ENCODE results near the gene KDM6A. TPM values are rescaled to one million over a fixed set of nuclear protein-coding genes. Genes with fewer than 3 reads are reported as not detected.

The KDM6A gene
- total and polyA plus RNA-seq, 2 donors (not counting 1 experiment from before 2014, with no cell fraction given) = 33.3 to 57.0 TPM

- H3K4me3 ChIP-seq (ENCODE audit: control extremely low read depth in 1 of 5, extremely low read depth in 1 of 5, insufficient read depth in 1 of 5, low read depth in 2 of 5, low read length in 4 of 5) = no peak overlapping the region
- H4K20me1 ChIP-seq (ENCODE audit: control insufficient read depth, insufficient read depth, low read length, poor library complexity, severe bottlenecking) = peaks cover 54% of the 10 kb centered on the region
- H2AFZ ChIP-seq (ENCODE audit: insufficient read depth, low read depth, low read length, poor library complexity, severe bottlenecking) = no peak overlapping the region
- intact Hi-C loops (cut with micrococcal nuclease) = no loop called here
- ATAC-seq (ENCODE audit: low read depth) = no peak
- H3K9ac ChIP-seq (ENCODE audit: low read length) = no peak overlapping the region
- H3K79me2 ChIP-seq (ENCODE audit: control insufficient read depth, insufficient read depth, low read length) = peaks cover 98% of the 10 kb centered on the region
- no peaks in the 10 kb centered on the region for H3K27me3 ChIP-seq (replicated peaks in 1 of 4; ENCODE audit: control extremely low read depth in 1 of 4, control insufficient read depth in 3 of 4, insufficient read depth in 4 of 4, low read length in 3 of 4)
- no peak for DNase-seq
- Mint-ChIP-seq H3K27ac (no peak overlapping the region), H3K9me3 (ENCODE audit: insufficient read depth) (no peaks in the 10 kb centered on the region), H3K27me3 (no peaks in the 10 kb centered on the region), H3K4me3 (no peak overlapping the region), H3K4me1 (peaks cover 56% of the 10 kb centered on the region)
- ChIA-PET POLR2A (no interaction called here), CTCF (no interaction called here)
- peaks cover 9 to 50% of the 10 kb centered on the region in 2 donors for H3K4me1 ChIP-seq (ENCODE audit: control insufficient read depth in 2 of 2, insufficient read depth in 2 of 2, low read length in 2 of 2)
- H3K9me3 ChIP-seq (ENCODE audit: control extremely low read depth in 1 of 3, control insufficient read depth in 2 of 3, insufficient read depth in 1 of 3, low read length in 2 of 3) = no peaks in the 10 kb centered on the region
- H3K27ac ChIP-seq (ENCODE audit: low read length in 2 of 2) = no peak overlapping the region
- no CpG with 5 or more reads among the region's 1 CpG for WGBS (ENCODE audit: insufficient coverage)
- no peak overlapping the region for H3K4me2 ChIP-seq (replicated peaks; ENCODE audit: low read depth, low read length, poor library complexity, severe bottlenecking)
- no peaks in the 10 kb centered on the region for H3K36me3 ChIP-seq (replicated peaks in 1 of 2; ENCODE audit: control extremely low read depth in 1 of 2, control insufficient read depth in 1 of 2, extremely low read depth in 1 of 2, insufficient read depth in 2 of 2, low read length in 1 of 2)
- TF ChIP-seq CTCF (IDR thresholded peaks at IDR 0.05) (no peak), EZH2 (IDR thresholded peaks at IDR 0.05; ENCODE audit: borderline replicate concordance, insufficient read depth, low read depth, low read length, poor library complexity, severe bottlenecking) (no peak)
These were observed 45.7 kb downstream of the KDM6A start for GRCh38 chrX:44918722-44919121.

- no peaks in the 10 kb centered on the region for H3K9me3 Mint-ChIP-seq (ENCODE audit: insufficient read depth)
- no peaks in the 10 kb centered on the region for H3K27me3 Mint-ChIP-seq
- no peak for DNase-seq
- POLR2A ChIA-PET = no interaction called here
- no peak for TF ChIP-seq EZH2 (IDR thresholded peaks at IDR 0.05; ENCODE audit: borderline replicate concordance, insufficient read depth, low read depth, low read length, poor library complexity, severe bottlenecking)
- Histone ChIP-seq H3K36me3 (replicated peaks in 1 of 2; ENCODE audit: control extremely low read depth in 1 of 2, control insufficient read depth in 1 of 2, extremely low read depth in 1 of 2, insufficient read depth in 2 of 2, low read length in 1 of 2) (no peaks in the 10 kb centered on the region), H3K4me3 (ENCODE audit: control extremely low read depth in 1 of 5, extremely low read depth in 1 of 5, insufficient read depth in 1 of 5, low read depth in 2 of 5, low read length in 4 of 5) (no peak overlapping the region), H3K9me3 (ENCODE audit: control extremely low read depth in 1 of 3, control insufficient read depth in 2 of 3, insufficient read depth in 1 of 3, low read length in 2 of 3) (no peaks in the 10 kb centered on the region), H3K4me1 (ENCODE audit: control insufficient read depth in 2 of 2, insufficient read depth in 2 of 2, low read length in 2 of 2) (peaks cover 7 to 34% of the 10 kb centered on the region in 2 donors), H3K4me2 (replicated peaks; ENCODE audit: low read depth, low read length, poor library complexity, severe bottlenecking) (no peak overlapping the region), H2AFZ (ENCODE audit: insufficient read depth, low read depth, low read length, poor library complexity, severe bottlenecking) (no peak overlapping the region), H4K20me1 (ENCODE audit: control insufficient read depth, insufficient read depth, low read length, poor library complexity, severe bottlenecking) (peaks cover 75% of the 10 kb centered on the region), H3K27ac (ENCODE audit: low read length in 2 of 2) (no peak overlapping the region), H3K79me2 (ENCODE audit: control insufficient read depth, insufficient read depth, low read length) (peaks cover 98% of the 10 kb centered on the region), H3K27me3 (replicated peaks in 1 of 4; ENCODE audit: control extremely low read depth in 1 of 4, control insufficient read depth in 3 of 4, insufficient read depth in 4 of 4, low read length in 3 of 4) (no peaks in the 10 kb centered on the region), H3K9ac (ENCODE audit: low read length) (no peak overlapping the region)
- no CpG with 5 or more reads among the region's 4 CpGs for WGBS (ENCODE audit: insufficient coverage)
- no peak overlapping the region for H3K4me3 Mint-ChIP-seq
- intact Hi-C loops (cut with micrococcal nuclease) = no loop called here
- CTCF ChIA-PET = no interaction called here
- ATAC-seq (ENCODE audit: low read depth) = no peak
- H3K4me1 Mint-ChIP-seq = peaks cover 54% of the 10 kb centered on the region
- H3K27ac Mint-ChIP-seq = peak overlapping the region; percentile 61
These were observed 50.0 kb downstream of the KDM6A start for GRCh38 chrX:44922980-44923379.

Data from B cell (primary cell).